GM12892 (cell line): Measurements from ENCODE around the gene MLF2.

ENCODE experiments used
- POLR2A ChIP-seq: IDR thresholded peaks from 2 replicates; pipeline ENCODE4 v1.6.1; 2011; ENCODE audit warnings: low read depth, low read length, control low read depth
- POLR2AphosphoS5 ChIP-seq: IDR thresholded peaks from 2 replicates; pipeline ENCODE4 v1.6.1; 2011; ENCODE audit warnings: low read depth, low read length, control low read depth
- TAF1 ChIP-seq: IDR thresholded peaks from 2 replicates; pipeline ENCODE4 v1.6.1; 2011; ENCODE audit warnings: low read depth, mild to moderate bottlenecking, control low read depth, low read length, borderline replicate concordance

DNA sequence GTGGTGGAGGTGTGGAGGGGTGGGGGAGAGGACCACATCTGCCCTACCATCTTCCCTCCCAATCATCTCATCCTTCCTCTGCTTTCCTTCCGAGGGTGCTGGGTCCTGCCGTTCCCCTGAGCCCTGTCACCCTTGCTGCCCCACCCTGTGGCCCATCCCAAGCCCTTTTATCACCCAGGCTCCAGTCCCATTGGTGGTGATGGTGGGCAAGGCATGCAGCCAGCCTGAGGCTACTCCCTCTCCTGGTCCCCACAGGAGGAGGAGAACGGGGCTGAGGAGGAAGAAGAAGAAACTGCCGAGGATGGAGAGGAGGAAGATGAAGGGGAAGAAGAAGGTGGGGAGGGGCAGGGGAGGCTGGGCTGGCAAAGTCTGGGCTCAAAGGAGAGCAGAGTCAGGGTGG is 16.7 kb upstream of the MLF2 start:
- no peak for TF ChIP-seq POLR2AphosphoS5
- TF ChIP-seq POLR2A = no peak
- no peak for TF ChIP-seq TAF1
